ENCODE measurements around the gene RBM33.

GRCh38 chr7:155625557-155625956 is 18.9 kb upstream of the RBM33 start:
- TF ChIP-seq CTCF (conservative IDR thresholded peaks at IDR 0.05; ENCODE audit: low read depth, low read length) (no peak), SMC3 (IDR thresholded peaks at IDR 0.05; ENCODE audit: low read depth, low read length) (no peak), POLR2A (IDR thresholded peaks at IDR 0.05; ENCODE audit: low read depth, low read length) (no peak), CEBPB (IDR thresholded peaks at IDR 0.05; ENCODE audit: low read depth, low read length) (no peak), FOS (IDR thresholded peaks at IDR 0.05; ENCODE audit: low read depth, low read length) (no peak), MXI1 (IDR thresholded peaks at IDR 0.05; ENCODE audit: borderline replicate concordance, low read depth, low read length) (no peak), BHLHE40 (IDR thresholded peaks at IDR 0.05; ENCODE audit: low read depth, low read length) (no peak), RFX5 (IDR thresholded peaks at IDR 0.05; ENCODE audit: low read depth, low read length) (no peak), CHD1 (IDR thresholded peaks at IDR 0.05; ENCODE audit: low read depth, low read length) (no peak)
